Stimulated activated CD8-positive, alpha-beta memory T cell treated with anti-CD3 and anti-CD28 coated beads, Interleukin-15, amount 100 ng/mL, for 24 hours (primary cell): Measurements from ENCODE around the gene ZNF597.

Experiments
- DNase-seq: peaks from one replicate; pipeline ENCODE4 v3.0.0-alpha.2; 2020; ENCODE audit warnings: low read depth

ZNF597 gene, protein sequence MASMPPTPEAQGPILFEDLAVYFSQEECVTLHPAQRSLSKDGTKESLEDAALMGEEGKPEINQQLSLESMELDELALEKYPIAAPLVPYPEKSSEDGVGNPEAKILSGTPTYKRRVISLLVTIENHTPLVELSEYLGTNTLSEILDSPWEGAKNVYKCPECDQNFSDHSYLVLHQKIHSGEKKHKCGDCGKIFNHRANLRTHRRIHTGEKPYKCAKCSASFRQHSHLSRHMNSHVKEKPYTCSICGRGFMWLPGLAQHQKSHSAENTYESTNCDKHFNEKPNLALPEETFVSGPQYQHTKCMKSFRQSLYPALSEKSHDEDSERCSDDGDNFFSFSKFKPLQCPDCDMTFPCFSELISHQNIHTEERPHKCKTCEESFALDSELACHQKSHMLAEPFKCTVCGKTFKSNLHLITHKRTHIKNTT

DNA sequence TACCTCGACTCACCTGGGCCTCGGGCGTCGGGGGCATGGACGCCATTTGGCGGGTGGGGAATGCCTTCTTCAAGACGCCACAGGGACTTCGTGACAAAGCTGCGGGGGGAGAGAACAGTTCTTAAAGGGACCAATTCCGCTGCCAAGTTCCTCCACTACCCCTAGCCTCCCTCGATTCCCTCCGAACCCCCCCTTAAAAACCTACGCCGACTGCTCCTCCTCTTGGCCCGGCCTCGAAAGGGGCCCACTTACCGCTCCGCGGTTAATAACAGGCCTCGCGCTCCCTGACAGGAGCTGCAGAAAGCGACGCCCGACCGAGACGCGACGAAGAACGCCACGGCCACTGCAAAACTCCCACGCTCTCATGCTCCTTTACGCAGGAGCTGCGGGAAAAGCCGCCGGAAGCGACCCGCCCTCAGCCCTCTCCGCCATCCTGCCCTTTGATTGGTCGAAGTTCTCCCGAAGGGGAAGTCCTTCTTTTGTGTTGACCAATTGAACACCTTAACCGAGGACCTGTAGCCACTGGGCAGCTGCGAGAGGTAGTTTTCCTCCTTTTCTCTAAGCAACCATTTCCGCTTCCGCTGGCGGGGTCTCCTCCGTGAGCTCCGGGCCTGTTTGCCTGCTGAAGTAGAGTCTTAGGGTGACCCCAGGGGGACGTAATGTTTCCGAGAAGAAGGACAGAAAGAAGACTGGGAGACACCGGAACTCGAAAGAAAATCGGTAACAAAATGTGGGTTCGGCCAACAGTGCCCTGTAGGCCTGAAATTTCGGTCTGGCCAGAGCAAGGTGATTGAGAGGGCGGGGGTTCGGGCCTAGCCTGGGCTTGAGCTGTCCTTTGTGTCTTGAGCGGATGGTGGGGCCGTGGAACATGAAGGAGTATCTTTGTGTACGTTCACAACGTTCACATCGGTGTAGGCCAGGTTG is at the start of gene ZNF597, which contains the start of gene NAA60:
TSS of gene ZNF597 (minus strand) at position 397 of the 924 bp plus-strand sequence. CDS start at position 46, 351 bp downstream.
TSS of gene NAA60 (plus strand) at position 573 of the 924 bp plus-strand sequence. CDS start 32,548 bp downstream, outside the sequence.
- no peak for DNase-seq

DNA sequence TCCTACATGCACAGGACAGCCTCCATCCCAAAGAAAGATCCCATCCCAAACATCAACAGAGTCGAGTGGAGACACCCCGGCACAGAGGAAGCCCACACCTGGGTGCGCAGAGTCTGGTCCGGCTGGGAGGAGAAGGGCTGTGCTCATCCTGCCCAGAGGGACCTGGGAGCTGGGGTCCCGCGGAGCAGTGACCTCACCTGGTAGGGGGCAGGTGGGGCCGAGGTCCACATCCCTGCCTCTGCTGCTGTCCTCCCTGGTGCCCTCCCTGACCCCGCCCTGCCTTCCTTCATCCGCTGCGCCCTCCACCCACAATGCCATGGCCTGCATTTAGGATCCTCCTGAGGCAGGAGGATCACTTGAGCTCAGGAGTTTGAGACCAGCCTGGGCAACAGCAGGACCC is 49.1 kb upstream of the ZNF597 start:
- no peak for DNase-seq

DNA sequence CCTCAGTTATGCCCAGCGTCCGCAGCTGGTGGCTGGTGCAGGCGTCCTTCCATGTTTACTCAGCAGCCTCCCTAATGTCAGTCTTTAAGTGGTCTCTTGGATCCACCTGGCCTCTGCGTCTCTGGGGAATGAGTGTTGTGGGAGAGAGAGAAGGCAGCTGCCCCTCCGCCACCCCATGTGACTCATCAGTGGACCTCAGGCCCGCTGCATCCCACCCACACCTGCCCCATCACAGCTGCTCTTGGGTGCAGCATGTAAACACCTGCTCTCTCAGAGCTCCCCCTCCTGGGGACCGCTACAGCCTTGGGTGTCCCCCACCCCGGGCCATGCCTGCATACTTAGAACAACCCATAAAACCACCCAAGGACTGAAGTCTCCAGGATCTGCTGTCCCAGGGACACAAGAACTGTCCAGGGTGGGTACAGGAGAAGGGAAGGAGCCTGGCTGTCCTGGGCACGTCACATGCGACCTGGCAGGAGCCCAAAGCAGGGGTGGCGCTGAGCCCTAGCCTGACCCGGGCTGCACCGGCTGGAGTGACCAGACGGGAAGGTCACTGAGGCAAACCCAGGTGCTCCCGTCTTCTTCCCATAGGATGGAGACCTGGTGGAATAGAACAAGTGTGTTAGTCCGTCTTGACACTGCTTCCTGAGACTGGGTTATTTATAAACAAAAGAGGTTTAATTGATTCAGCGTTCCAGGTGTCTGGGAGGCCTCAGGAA is 47.8 kb upstream of the ZNF597 start:
- no peak for DNase-seq

DNA sequence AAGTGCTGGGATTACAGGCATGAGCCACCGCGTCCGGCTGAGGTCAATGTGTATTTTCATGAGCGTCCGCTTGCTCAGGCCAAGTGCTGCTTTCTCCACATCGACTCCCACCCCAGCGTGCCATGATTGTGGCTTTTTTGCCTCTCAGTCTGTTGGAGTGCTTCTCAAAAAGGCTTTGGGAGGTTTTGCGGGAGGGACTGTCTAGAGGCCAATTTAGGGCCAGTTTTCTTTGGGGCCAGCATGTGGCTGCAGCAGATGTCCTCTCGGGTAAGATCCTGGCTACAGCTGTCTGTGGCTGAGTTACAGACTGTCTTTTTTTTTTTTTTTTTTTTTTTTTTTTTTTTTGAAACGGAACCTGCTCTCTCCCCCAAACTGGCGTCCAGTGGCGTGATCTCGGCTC is 45.5 kb upstream of the ZNF597 start:
- no peak for DNase-seq

DNA sequence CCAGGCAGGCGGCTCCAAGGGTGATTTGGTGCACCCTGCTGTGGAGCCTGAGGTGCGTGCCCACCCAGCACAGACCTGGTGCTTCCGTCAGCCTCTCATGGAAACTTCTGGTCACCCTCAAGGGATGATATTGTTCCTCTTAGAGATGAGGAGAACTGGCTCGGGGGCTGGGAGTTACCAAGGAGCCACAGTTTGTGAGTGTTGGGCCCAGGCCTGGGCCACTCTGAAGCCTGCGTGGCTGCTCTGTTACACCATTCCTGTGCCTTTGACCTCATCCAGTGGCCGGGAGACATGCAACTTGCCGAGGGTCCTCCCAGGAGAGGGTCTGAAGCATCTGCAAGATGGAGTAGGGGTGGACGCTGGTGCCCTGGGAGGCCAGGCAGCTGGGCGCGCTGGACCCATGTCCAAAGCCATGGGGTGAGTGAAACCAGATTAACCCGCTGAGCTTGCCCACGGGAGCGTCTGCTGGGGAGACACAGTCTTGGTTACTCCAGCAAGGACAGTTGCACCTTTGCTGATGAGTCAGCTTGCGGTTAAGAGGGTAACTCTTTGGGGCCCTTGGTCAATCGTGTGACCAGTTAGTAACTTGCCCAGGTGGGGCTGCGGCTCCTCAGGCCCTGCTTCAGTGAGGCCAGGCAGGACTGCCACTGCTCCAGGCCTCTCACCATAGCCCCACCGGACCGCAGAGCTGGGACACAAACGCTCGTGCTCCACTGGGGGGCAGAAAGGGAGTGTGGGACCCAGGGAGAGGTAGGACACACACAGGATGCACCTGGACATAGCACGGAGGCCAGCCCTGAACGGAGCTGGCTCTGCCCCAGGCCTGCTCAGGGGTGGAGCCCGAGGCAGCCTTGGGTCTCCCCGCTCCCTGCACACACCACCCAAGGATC is 44.5 kb upstream of the ZNF597 start:
- DNase-seq = no peak

DNA sequence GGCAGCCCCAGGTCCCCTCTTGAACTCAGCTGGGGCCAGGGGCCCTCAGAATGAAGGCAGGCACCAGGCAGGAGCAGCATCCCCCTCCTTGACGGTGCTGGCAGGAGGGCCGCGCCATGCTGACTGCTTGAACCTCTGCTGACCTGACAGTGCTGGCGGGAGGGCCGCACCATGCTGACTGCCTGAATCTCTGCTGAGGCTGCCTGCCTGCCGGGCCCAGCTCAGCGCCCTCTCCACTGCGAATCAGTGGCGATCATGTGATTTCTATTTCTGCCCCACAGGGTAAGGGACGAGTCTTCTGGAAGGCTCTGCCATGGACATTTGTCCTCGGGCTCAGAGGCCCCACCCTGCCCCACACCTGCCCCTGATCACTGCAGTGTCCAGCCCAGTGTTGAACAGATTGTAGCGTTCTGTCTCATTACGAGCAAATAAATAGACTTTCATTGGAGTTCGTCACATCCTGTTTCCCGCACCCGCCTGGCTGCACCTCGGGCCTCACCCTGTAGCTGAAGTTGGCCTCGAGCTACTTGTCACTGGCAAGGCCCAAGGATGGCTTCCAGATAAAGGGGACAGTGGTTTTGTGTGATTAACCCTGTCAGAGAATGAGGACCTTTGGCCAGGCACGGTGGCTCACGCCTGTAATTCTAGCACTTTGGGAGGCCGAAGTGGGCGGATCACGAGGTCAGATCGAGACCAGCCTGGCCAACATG is 43.4 kb upstream of the ZNF597 start:
- no peak for DNase-seq

DNA sequence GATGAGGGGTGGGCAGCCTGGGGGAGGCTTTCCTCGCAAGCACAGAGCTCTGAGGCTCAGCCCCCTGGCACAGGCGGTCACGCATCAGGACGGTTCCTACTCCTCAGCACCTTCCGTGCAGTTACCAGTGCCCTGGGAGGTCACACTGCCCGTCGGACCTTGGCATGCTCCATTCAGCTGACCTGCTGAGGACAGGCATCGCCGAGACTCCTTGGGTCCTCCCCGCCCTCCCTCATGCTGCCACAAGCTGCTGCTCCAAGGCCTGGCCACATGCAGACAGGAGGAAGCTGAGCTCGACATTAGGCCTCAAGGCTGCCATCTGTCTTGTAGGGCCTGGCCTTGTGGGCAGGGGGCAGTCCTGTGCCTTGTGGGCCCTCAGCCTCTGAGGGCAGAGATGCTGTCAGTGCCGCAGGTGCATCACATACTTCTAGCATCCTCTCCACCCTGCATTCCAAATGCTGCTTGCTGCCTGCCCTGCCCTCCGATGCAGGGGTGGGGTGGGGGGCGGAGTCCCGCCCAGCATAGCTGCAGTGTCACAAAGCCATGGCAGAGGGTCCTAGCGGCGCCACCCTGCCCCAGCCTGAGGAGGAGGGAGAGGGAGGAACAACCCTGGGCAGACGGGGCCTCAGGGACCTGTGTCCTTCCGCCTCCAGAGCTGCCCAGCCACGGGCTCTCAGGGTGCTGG is 42.7 kb upstream of the ZNF597 start:
- no peak for DNase-seq

DNA sequence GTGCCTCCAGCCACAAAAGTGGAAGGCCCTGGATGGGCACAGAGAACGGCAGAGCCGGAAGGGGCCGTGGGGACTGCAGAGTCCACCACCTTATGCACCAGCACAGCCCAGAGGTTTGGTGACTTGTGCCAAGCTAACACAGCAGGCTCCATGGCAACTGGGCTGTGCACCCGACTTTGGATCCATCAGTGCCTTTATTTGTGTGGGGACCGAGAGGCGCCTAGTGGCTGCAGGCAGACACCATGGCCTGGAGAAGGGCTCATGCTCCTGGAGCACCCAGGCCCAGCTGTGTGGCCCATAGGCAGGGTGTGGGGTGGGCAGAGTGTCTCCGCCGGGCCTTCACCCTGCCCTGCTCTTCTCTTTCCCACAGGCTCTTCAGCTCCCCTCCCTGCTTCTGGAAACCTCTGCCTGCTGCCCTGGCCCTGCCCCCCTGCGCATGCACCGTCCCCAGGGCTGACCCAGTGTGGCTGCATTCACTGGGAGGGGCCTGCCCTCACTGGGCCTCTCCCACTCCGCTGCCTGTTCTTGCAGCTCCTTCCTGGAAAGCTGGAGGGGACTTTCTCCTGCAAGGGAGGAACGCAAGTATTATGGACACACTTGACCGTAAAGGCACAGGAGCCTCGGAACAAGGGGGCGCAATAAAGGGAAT is 41.9 kb upstream of the ZNF597 start:
- DNase-seq = no peak

DNA sequence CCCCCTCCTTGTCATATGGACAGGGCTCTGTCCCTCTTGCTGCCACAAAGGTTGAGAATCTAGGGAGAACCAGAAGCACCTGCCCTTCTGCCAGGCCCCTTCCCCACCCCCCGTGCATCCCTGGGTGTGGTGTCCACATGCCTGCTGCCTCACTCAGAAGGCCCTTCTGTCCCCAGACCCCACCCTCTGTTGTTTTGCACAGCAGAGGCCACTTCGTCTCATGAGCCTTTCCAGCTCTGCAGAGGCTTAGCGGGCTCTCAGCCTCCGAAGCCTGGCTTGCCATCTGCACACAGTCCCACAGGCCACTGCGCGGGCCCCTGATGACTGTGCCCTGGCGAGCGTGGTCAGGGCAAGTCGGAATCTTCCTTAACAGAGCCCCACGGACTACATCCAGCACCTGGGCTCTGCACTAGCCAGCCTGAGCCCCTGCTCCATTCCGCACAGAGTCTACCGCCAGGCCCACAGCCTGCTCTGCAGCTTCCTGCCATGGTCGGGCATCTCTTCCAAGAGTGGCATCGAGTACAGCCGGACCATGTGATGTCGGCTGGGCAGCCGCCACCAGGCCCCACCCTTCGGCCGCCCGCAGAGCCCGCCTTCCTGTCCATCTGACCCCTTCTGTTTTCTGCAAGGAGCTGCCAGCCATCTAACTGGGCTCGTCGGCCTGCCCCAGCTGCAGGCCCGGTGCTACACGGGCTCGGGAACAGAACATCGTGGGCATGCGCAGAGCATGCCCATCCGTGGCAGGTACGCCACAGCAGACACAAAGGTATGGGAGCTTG is 41.2 kb upstream of the ZNF597 start:
- DNase-seq = no peak

DNA sequence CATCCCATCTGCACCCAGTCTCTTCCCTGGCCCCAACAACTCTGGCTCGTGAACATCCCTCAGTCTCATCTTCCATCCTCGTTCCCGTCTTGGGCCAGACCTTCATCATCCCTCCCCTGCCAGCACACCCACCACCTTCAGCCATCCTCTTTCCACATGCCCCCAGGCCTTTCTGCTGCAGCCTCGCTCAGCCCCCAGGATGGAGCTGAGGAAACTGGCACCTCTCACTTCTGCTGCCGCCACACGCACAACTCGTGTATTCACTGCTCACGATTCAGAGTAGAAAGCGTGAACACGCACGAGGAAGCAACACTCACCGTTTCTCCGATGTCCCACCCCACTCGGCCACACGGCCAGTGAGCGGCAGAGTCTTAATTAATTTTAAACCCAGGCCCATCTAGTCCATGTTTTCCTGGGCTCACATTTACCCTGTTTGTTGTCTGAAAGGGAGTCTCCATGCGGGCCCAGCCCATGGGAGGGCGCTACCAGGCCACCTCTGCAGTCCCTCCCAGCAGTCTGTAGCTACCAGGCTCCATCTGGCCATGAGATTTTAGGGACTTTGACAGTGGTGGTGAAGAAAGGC is 39.4 kb upstream of the ZNF597 start:
- DNase-seq = no peak

DNA sequence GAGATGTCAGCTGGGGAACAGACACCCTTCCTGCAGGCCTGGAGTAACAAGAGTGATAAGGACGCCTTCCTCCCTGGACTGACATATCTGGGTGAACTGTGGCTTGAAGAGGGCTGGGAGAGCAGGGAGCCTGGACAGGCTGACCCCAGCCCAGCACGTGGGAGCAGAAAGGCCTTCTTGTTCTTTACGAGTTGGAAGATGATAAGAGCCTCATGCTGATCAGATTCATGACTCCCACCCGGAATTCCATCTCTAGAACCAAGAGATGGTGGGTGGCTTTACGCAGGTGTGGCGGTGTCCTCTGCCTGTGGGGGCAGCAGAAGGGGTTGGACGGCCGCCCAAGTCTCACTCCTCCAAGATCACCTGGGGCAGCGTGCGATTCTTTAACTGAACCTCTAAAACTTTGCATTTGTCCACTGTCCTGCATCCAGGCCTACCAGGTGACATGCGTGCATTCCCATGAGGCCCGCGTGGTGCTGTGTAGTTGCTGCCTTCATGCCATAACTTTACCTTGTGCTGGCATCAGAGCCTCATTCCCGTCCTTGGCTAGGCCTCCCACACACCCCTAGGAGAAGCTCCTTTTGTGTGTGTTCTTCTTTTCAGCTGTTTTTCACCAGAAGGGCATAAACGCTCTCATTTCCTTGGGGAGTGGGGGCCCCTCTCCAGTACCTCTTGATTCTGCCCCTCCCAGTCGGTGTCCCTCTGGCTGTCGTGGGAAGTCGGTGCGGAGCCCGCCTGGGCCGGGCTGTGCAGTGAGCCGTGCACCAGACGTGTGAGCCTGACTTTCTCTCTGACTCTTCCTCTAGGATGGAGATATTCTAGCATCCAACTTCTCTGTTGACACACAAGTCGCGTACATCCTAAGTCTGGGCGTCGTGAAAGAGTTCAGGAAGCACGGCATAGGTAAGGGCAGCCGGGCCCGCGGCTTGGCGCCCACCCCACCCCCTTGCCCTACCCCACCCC is 38.7 kb upstream of the ZNF597 start:
- no peak for DNase-seq

DNA sequence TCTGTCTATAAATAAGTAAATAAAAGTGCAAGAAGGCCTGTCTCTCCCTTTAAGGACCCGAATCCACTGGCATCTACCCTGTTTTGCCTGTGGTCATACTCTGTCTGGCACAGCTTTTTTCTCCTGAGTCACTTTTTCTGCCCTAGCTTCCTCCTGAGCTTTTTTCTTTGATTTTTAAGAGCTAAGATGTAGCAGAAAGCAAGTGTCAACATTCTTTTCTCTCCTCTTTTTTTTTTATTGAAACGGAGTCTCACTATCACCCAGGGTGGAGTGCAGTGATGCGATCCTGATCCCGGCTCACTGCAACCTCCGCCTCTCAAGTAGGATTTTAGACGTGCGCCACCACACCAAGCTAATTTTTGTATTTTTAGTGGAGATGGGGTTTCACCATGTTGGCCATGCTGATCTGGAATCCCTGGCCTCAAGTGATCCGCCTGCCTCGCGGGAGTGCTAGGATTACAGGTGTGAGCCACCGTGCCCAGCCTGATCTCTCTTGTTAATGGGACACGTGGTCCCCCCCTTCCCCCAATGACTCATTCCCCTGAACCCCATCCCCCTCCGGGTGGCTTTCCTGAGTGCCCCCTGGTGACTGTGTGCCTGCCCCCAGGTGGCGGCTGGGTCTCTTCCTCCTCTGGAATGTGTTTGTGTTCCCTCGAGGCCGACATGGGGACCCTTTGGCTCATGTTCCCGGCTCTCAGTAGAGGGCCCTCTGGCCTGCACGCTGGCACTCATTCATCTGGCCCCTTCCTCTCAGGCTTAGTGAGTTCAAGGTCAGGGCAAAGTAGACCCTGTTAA is 37.8 kb upstream of the ZNF597 start:
- no peak for DNase-seq

DNA sequence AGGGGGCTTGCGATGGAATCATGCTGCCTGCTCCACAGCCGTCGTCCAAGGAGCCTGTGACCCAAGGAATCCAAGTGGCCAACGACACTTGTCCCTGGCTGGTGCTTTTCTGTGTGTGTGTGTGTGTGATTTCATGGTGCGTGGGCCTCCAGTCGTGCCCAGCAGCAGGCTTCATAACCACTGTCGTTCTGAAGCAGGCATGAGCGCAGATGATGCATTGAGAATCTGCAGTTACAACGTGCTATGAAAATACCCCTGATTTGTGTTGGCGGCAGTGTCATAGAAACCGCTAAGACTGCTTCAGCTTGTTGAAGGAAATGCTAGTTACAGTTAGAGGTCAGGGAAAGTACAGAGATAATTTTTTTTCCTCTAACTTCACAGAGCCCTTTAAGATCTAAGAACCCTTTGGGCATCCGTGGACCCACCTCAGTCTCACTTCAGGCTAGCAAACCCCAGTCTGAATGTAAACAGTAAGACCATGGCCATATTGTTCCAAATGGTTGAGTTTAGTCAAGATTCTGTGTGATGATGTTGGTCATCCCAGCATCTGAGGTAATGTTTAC is 36.4 kb upstream of the ZNF597 start:
- DNase-seq = no peak

DNA sequence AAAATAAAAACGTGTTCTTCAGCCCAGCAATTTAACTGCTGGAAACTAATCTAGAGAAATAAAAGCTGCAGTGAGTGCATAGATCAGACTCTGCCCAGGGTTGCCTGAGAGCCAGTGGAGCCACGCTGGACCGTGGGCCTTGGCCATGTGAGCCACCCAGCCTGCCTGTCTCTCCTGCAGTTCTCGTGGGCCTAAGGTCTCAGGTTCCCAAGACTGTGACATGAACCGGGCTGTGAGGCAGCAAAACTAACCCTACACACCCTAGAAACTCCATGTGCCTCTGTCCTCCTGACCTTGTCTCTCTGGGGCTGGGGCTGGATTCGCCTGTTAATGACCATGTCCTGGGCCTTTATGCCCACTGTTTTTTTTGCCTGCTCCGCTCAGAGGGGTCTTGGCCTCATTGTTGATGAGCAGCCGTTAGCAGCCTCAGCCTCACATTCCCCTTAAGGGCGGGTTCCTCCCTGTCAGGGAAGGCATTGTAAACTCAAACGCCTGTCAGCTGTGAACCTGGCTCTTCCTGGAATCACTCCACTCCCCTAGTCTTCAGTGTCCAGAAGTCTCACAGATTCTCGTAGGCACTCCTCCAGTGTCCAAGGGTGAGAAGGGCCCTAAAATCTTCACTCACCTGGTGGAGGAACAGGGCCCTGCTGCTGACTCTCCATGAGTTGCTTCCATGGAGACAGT is 35.1 kb upstream of the ZNF597 start:
- no peak for DNase-seq

DNA sequence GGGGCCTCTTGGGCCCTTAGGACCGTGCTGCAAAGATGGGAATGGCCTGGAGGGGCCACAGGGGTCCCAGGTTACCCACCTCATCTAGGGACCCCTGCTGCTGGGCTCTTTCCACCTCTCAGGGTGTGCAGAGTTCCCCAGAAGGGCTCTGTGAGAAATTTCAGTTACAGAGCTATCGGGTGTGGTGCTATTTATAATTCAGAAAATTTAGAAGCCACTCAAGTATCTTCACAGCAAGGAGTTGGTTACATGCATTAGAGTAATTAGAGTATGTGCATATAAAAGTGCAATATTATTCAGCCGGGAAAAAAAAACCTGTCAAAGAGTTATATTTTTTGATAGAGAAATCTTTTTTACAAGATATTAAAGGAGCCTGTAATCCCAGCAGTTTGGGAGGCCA is 33.1 kb upstream of the ZNF597 start:
- DNase-seq = no peak
